HG03342 (cell line): ENCODE measurements around the gene MMD2.
"Not testable (repeated sequence)": the region's sequence is repeated elsewhere in the genome, so short reads cannot be mapped to it uniquely, and the experiment has no call there.

Experiments
- ATAC-seq: cut with Tn5 transposase; IDR thresholded peaks from one replicate; pipeline ENCODE4 v1.9.1; 2021; ENCODE audit warnings: mild to moderate bottlenecking, moderate library complexity; ENCODE audit not compliant: unreplicated experiment

The MMD2 gene, protein sequence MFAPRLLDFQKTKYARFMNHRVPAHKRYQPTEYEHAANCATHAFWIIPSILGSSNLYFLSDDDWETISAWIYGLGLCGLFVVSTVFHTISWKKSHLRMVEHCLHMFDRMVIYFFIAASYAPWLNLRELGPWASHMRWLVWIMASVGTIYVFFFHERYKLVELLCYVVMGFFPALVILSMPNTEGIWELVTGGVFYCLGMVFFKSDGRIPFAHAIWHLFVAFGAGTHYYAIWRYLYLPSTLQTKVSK

DNA sequence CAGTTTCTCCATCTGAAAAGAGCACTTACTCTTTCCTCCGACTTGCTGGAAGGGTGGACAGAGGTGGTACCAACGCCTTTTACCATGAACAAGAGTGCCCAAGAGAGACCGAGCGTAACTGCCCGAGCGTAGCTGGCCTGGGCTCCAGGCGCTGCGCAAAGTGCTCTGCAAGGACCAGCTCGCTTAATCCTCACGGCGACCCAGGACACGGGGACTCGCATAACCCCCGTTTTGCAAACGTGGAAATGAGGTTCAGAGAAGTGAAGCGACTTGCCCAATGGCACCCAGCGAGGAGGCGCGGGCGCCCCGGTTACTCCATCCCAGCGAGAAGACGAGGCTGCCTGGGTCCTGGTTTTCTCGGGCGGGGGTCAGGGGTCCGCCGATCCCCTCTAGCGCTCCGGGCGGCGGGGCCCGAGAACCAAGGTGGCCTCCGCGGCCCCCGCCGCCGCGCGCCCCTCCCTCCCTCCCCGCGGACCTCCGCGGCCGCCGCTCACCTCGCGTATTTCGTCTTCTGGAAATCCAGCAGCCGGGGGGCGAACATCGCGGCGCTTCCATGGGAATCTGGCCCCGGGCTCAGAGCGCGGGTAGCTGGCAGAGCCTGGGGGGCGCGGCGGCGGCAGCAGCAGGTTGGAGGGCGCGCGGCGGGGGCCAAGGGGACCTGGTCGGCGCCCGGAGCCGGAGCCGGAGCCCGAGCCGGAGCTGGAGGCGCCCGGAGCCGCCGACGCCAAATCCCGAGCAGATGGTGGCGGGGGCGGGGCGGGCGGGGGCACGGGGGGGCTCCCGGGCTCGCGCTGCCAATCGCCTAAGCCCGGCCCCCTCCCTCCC, at the start of gene MMD2:
Gene MMD2, minus strand, starts transcription at position 711 of the 825 bp plus-strand sequence. Its CDS starts 170 bp downstream, at position 541.
- ATAC-seq = no peak

DNA sequence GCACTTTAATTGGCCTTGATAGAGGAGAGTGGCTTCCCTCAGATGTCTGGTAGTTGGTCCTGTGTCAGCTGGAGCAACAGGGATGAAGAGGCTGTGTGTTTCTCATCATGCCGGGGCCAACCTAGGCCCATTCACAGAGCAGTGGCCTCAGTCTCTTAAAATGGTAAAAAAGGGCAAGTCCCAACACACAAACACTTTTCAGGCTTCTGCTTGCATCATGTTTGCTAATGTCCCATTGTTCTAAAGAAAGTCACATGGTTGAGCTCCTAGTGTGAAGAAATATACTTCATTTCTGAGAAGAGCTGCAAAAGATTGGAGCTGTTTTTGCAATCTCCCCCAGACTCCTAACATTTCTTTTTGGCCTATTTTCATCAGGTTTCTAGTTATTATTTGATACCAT, 46.1 kb upstream of the MMD2 start:
- no peak for ATAC-seq

DNA sequence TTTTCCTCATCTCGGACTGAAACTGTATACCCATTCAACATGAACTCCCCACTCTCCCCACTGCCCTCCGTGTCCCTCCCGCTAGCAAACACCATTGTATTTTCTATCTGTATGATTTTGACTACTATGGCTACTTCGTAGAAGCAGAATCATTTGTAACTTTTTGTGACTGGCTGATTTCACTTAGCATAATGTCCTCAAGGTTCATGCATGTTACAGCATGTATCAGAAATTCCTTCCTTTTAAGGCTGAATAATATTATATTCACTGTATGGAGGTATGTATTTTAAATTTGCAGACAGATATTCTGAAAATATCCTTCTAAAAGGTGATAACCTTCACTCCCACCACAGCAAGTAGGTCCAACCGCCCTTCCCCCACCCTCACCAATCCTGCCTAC, 42.9 kb upstream of the MMD2 start:
- no peak for ATAC-seq

DNA sequence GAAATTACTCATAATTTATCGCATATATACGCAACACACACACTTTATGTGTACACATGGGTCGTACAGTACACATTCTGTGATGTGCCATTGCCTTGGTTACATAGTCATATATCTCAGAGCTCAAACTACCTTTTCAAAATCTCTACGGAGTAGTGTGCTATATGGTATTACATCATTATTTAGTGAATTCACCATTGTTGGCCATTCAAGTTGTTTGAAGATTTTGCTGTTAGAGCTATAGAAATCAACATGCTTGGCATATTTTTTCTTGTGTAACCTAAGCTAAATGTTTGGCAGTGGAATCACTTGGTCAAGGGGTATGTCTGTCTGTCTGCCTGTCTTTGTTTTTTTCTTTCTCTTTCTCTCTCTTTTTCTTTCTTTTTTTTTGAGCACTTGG, 42.0 kb upstream of the MMD2 start:
- ATAC-seq = no peak

DNA sequence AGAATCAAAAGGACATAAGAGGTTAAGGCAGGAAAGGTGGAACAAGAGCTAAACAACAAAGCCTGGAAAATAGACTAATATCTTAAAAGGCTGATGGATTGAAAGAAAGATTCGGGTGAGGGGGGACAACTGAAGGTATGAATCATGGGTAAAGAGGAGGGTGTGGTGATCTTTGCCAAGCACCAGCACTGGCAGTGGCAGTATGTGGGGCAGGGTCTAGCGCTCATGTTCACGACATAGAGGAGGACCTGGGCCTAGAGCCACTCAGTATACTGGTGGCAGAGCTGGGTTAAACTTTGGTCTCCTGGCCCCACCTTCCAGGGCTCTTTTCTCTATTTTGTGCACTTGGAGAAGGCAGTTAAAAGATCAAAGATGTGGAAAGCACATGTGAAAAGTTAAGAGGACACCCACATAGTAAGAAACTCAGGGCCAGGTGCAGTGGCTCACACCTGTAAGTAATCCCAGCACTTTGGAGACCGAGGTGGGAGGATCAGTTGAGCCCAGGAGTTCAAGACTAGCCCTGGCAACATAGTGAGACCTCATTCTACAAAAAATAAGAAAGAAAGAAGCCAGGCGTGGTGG, 40.5 kb upstream of the MMD2 start:
- ATAC-seq = no peak

DNA sequence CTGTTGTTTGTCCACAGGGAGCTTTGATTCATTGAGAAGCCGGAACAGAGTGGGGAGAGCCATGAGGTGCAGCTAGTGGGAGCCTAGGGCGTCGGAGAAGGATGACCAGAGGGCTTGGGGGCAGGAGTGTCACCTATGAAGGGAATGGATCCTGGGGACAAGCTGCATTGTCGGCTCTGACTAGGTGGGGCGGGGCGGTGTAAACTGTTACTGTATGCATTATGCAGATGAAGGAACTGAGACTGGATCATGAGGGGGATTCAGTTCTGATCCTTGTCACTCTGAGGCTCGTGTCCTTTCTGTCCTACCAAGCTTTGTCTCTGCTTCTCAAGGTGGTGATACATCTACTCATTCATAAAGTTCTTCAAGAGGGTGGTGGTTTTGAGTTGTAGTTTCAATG, 39.9 kb upstream of the MMD2 start:
- no peak for ATAC-seq

DNA sequence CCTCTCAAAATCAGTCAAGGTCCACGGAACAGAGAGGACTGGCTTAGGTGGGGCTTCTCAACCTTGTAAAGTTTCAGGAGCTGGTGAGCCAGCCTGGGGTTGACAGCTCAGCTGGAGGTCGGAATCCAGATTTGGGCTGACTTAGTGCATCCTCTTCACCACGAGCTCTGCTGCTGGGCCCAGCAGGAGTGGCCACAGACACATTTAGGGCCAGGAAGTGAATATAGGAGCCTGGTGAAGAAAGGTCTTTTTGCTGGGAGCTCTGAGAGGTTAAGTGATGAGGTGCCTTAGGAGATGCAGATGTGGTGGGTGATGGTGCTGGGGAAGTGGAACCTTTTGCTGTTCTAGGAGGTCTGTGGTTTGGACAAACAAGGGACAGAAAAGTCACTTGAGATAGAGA, 39.3 kb upstream of the MMD2 start:
- no peak for ATAC-seq

DNA sequence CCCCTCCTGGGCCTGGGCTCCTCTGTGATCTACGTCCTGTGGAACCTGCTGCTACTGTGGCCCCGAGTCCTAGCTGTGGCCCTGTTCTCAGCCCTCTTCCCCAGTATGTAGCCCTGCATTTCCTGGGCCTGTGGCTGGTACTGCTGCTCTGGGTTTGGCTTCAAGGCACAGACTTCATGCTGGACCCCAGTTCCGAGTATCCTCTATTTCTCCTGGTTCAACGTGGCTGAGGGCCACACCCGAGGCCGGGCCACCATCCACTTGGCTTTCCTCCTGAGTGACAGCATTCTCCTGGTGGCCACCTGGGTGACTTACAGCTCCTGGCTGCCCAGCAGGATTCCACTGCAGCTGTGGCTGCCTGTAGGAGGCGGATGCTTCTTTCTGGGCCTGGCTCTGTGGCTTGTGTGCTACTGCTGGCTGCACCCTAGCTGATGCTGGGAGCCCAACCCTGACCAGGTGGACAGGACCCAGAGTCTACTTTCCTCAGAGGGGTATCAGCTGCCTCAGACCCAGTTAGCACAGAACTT, 37.8 kb upstream of the MMD2 start:
- ATAC-seq = no peak

DNA sequence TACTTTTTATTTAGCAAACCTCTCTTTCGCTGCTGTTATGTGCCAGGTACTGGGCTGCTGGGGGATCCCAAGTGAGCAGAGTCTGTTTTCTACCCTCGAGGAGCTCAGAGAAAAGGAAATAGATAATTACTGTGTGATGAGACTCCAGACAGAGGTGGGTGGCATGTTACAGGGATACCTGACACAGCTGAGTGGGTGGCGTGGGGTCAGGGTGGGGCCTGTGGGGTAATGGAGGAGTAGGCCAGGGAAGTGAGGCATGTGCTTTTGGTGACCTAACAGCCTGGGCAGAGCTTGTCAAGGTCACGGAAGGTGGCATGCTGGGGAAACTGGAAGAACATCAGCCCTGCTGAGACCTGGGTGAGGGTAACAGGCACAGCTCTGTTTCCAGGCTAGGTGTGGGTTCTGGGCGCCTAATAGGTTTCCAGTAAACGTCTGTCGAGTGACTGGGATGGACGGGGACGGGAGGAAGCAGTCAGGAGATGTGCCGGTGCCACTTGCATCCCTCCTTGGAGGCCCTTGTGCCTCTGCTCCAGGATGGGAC, 36.5 kb upstream of the MMD2 start:
- no peak for ATAC-seq

DNA sequence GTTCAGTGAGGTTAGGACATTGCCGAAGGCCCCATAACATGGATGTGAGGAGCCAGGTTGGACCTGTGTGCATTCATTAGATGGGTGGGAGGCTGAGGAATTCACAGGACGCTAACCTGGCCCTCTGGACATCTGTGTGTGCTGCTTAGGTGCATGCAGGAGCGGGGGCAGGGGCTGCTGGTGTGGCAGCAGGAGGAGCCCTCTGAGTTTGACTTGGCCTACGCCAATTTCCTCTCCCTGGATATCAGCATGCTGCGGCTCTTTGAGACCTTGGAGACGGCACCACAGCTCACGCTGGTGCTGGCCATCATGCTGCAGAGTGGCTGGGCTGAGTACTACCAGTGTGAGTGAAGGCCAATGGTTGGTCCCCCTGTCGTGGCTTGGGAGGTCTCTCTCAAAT, 34.5 kb upstream of the MMD2 start:
- ATAC-seq = no peak

DNA sequence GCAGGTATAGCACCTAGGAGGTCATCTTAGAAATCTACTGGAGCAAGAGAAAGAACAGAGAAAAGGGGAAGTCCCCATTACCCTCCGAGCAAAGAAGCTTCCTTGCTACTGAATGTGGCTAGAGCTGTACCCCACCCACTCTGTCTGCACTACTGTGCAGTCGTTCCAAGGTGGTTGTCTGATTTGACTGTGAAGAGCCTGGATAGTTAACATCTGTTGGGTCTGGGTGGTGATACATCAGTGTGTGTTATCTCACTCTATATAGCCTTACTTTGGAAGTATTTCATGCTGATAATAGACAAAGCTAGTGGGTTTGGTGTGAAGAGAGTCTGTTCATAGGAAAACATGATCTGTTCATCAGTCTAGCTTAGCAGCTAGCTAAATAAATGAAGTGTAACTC, 23.8 kb upstream of the MMD2 start:
- ATAC-seq = peak; percentile 89

DNA sequence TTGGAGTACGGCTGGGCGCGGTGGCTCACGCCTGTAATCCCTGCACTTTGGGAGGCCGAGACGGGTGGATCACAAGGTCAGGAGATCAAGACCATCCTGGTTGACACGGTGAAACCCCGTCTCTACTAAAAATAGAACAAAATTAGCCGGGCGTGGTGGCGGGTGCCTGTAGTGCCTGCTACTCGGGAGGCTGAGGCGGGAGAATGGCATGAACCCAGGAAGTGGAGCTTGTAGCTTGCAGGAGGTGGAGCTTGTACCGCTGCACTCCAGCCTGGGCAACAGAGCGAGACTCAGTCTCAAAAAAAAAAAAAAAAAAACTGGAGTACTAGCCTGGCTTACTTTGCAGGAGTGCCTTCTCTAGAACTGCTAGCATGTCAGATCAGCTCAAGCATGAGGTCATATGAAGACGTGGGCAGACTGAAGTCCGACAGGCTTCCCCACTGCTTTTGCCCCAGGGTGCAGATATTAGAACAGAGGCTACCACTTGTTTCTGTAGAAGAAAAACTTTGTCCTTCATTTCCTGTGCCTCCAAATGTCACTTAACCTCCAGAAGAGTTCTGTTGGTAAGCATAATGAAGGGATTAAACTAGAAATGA, 22.4 kb upstream of the MMD2 start:
- not testable (repeated sequence) for ATAC-seq

DNA sequence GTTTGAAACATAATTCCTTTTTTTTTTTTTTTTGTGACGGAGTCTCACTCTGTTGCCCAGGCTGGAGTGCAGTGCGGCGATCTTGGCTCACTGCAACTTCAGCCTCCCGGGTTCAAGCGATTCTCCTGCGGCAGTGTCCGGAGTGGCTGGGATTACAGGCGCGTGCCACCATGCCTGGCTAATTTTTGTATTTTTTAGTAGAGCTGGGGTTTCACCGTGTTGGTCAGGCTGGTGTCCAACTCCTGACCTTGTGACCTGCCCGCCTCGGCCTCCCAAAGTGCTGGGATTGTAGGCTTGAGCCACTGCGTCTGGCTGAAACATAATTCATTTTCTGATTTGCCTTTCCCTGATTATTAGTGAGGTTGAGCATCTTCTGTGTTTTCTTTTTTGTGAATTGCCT, 16.6 kb upstream of the MMD2 start:
- ATAC-seq = not testable (repeated sequence)

DNA sequence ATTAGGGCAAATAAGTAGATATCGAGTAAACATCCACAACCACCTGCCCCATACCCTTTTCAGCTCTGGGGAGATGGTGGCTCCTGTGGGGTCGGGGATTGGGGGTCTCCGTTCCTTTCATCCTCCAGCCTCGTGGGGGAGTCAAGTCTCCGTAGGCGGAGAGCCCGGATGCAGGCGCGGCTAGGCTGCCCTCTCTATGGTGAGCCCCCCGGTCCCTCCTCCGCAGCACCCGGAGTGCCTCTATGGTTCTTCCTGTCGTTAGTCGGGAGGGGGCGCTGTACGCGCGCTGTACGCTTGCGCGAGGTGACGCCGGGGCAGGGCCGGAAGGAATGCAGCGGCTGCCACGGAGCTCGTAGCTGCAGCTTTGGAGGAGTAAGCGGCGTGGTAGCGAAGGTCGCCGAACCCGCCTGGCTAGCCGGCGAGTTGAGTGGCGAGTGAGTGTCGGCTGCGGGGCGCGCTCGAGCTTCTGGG, 14.8 kb upstream of the MMD2 start:
- ATAC-seq = peak; percentile 96

DNA sequence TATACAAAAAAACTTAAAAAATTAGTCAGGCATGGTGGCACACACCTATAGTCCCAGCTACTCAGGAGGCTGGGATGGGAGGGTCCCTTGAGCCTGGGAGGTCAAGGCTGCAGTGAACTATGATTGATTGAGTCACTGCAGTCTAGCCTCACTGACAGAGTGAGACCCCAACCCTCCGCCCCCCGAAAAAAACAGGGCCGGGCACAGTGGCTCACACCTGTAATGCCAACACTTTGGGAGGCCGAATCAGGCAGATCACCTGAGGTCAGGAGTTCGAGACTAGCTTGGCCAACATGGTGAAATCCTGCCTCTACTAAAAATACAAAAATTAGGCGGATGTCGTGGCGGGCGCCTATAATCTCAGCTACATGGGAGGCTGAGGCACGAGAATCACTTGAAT, 13.5 kb upstream of the MMD2 start:
- ATAC-seq = not testable (repeated sequence)

DNA sequence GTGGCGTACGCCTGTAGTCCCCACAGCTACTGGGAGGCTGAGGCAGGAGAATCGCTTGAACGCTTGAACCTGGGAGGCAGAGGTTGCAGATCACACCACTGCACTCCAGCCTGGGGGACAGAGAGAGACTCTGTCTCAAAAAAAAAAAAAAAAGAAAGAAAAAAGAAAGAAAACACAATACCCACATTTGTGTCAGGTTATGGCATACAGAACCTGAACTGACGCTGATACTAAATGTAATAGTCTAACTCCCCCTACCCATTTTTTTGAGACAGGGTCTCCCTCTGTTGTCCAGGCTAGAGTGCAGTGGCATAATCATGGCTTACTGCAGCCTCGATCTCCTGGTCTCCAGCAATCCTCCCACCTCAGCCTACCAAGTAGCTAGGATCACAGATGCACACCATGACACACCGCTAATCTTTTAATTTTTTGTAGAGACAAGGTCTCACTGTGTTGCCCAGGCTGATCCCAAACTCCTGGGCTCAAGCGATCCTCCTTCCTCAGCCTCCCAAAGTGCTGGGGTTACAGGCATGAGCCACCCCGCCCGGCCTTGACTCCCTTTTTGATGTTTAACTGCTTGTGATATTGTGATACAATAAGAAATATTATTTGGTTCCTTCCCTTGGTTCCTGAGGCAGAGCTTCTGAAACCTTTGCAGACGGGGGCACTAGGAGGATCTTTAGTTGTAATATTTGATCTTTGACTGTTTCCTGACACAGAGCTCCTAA, 6.5 kb upstream of the MMD2 start:
- ATAC-seq = no peak

DNA sequence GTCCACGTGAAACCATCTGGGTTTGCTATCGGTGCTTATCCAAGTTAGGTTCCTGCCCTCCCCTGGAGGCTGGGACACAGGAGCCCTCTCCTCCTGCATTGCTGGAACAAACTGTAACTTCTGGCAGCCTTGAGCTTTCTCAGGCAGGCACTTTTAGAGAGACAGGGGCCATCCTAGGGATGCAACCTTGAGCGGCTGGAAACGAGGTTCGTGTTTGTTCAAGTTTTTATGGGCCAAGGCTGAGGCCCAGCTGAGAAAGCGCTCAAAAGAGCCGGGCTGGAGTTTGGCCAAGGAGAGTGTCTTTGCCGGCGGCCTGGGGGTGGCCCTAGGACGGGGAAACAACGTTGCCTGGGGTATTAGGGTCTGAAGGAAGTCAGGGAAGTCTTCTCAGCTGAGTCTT, 5.5 kb upstream of the MMD2 start:
- no peak for ATAC-seq

DNA sequence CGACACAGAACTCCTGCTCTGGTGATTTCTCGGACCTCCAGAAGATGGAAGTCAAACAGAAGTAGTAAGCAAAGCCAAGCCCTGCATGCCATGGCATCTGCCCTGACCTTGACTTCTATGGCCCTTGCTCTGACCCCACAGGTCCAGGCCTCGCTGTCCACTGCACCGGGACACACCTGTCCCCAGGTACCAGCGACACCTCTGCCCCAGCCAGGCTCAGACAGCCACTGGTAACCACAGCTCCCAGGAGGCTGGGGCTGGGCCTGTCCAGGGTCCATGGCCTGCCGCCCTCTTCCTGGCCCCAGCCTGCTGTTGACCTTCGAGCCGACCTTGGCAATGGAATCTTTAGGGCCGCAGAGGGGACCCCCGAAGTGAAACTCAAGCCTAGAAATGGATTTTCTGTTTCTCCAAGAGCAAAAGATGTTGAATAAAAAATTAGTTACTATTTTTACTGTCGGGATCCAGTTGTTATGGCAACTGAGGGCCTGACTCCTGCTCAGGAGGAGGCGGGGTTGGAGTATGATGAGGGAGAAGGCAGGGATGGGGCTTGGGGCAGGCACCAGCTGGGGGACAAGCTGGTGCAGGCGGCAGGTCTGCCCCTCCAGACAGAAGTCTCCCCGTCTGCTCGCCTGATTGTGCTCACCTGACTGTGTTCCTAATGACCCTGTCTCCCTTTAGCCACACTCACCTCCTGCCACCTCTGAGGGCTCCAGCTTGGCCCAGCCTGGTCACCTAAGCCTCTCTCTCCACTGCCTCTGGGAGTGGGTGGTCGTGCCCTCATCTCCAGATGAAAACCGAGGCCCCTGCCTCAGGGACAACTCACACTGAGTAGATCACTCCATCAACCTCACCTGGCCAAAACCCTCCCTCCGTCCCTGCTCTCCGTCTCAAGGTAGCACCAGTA, 4.1 kb upstream of the MMD2 start:
- no peak for ATAC-seq

DNA sequence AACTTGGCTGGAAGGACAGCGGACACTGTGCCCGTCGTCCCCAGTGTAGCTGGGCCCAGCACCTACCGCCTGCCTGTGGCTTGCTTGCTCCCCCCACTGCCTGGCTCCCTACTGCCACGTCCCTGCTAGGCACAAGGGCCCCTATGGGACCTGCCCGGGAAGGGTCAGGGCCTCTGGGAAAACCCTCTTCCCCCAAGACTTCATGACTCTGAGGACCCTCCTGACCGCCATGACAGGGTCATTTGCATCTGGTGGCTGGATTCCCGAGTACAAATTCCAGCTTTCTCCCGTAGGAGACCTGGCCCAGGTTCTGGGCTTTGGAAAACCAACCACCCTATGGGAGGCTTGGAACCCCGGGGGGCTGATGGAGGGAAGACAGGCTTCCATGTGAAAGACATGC, 1.4 kb upstream of the MMD2 start:
- no peak for ATAC-seq
